Measurements from ENCODE around the gene KRTAP10-8. TPM values are rescaled to one million over a fixed set of nuclear protein-coding genes. Genes with fewer than 3 reads are reported as not detected.
"Not testable (repeated sequence)": the region's sequence is repeated elsewhere in the genome, so short reads cannot be mapped to it uniquely, and the experiment has no call there.

KRTAP10-8 gene
- total RNA-seq, 1 donor from 2014 or later, result not detected

DNA sequence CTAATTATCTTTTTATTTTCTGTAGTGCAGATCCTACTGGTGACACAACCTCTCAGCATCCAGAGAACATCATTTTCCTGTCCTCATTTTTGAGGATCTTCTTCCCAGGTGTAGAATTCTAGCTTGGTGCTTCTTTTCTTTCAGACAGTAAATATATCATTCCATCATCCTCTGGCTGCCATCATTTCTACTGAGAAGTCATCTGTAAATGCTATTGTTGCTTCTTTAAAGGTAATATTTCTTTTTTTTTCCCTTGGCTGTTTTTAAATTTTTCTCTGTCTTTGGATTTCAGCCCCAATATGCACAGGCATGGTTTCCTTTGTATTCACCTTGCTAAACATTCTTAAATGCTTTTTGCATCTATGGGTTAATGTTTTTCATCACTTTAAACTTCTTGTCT, 11.7 kb downstream of the KRTAP10-8 start:
- H3K9me3 Mint-ChIP-seq (ENCODE audit: unreplicated experiment), result no peaks in the 10 kb centered on the region
- no peak overlapping the region for H3K4me3 Mint-ChIP-seq (ENCODE audit: unreplicated experiment)
- H3K27me3 Mint-ChIP-seq (ENCODE audit: unreplicated experiment), result peaks cover 7% of the 10 kb centered on the region
- no peak for DNase-seq (ENCODE audit: low spot score)
- H3K36me3 Mint-ChIP-seq (ENCODE audit: low read depth, unreplicated experiment), result peaks cover 7% of the 10 kb centered on the region
- TF ChIP-seq, protein P1, sequence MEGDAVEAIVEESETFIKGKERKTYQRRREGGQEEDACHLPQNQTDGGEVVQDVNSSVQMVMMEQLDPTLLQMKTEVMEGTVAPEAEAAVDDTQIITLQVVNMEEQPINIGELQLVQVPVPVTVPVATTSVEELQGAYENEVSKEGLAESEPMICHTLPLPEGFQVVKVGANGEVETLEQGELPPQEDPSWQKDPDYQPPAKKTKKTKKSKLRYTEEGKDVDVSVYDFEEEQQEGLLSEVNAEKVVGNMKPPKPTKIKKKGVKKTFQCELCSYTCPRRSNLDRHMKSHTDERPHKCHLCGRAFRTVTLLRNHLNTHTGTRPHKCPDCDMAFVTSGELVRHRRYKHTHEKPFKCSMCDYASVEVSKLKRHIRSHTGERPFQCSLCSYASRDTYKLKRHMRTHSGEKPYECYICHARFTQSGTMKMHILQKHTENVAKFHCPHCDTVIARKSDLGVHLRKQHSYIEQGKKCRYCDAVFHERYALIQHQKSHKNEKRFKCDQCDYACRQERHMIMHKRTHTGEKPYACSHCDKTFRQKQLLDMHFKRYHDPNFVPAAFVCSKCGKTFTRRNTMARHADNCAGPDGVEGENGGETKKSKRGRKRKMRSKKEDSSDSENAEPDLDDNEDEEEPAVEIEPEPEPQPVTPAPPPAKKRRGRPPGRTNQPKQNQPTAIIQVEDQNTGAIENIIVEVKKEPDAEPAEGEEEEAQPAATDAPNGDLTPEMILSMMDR (IDR thresholded peaks at IDR 0.05; ENCODE audit: unreplicated experiment), result no peak
- H3K27ac Mint-ChIP-seq (ENCODE audit: unreplicated experiment), result no peak overlapping the region
- H3K4me1 Mint-ChIP-seq (ENCODE audit: unreplicated experiment), result peaks cover 3% of the 10 kb centered on the region

DNA sequence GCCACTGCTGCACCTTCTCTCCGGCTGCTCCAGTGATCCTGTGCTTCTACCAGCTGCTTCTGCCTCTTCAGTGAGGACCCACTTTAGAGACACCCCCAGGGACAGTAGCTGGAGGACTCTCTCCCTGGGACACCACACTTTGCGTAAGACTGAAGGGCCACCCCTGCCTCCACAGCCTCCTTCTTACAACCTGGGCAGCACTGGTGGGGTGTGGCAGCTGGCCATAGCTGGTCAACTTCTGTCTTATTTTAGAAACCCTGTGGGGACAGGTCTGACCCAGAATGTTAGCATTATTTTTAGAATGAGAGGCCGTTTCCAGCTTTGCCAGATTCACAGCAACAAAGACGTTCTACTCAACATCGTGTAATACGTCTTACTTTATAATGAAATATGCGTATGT, 13.9 kb downstream of the KRTAP10-8 start:
- Mint-ChIP-seq H3K9me3 (ENCODE audit: unreplicated experiment) (no peaks in the 10 kb centered on the region), H3K27me3 (ENCODE audit: unreplicated experiment) (peaks cover 7% of the 10 kb centered on the region), H3K4me3 (ENCODE audit: unreplicated experiment) (no peak overlapping the region), H3K4me1 (ENCODE audit: unreplicated experiment) (peaks cover 2% of the 10 kb centered on the region), H3K27ac (ENCODE audit: unreplicated experiment) (no peak overlapping the region), H3K36me3 (ENCODE audit: low read depth, unreplicated experiment) (peaks cover 7% of the 10 kb centered on the region)
- TF ChIP-seq, protein P1 (IDR thresholded peaks at IDR 0.05; ENCODE audit: unreplicated experiment), result no peak
- no peak for DNase-seq (ENCODE audit: low spot score)

DNA sequence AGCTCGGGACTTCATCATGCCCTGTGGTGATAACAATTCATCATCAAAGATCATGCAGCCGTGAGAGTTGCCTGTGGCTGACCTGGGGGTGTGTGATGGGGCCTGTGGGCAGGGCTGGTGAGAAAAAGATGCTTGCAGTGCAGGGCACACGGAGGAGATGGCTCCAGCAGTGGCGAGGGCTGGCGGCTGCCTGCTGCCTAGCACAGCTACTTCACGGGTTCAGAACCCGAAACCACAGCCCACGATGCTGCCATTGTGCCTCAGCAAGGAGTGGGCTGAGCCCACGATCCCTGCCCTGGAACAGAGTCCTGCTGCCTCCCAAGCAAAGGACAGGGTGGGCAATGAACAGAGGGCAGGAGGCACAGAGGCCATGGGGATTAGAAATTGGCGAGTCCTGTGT, 14.4 kb downstream of the KRTAP10-8 start:
- Mint-ChIP-seq H3K4me3 (ENCODE audit: unreplicated experiment) (no peak overlapping the region), H3K36me3 (ENCODE audit: low read depth, unreplicated experiment) (peaks cover 7% of the 10 kb centered on the region), H3K9me3 (ENCODE audit: unreplicated experiment) (no peaks in the 10 kb centered on the region), H3K27me3 (ENCODE audit: unreplicated experiment) (peaks cover 7% of the 10 kb centered on the region), H3K4me1 (ENCODE audit: unreplicated experiment) (peaks cover 2% of the 10 kb centered on the region), H3K27ac (ENCODE audit: unreplicated experiment) (no peak overlapping the region)
- TF ChIP-seq, protein P1 (IDR thresholded peaks at IDR 0.05; ENCODE audit: unreplicated experiment), result no peak
- DNase-seq (ENCODE audit: low spot score), result no peak

DNA sequence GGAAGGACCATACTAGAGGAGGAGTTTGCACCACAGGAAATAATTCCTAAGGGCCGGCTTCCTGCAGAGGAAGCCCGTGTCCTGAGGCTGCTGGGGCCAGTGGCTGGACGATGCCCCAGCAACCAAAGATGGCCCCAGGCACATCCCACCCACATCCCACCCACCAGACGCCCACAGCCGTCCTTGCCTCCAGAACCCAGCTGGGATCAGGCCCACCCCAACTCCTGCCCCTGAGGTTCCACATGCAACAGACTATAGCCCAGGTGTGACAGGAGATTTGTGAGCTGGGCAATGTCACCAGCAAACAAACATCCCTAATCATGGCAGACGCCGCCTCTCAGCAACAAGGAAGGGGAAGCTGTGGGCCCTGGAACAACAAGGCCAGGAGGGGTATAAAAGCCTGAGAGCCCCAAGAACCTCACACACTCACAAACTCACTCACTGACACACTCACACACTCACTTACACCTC, 14.8 kb downstream of the KRTAP10-8 start, which contains the start of gene KRTAP10-9:
Gene KRTAP10-9, plus strand, starts transcription at position 421 of the 471 bp plus-strand sequence. CDS start 79 bp downstream, outside the sequence.
- Mint-ChIP-seq H3K27me3 (ENCODE audit: unreplicated experiment) (peaks cover 7% of the 10 kb centered on the region), H3K9me3 (ENCODE audit: unreplicated experiment) (peaks cover 2% of the 10 kb centered on the region), H3K4me1 (ENCODE audit: unreplicated experiment) (peaks cover 2% of the 10 kb centered on the region), H3K4me3 (ENCODE audit: unreplicated experiment) (no peak within 1 kb of the TSS), H3K27ac (ENCODE audit: unreplicated experiment) (no peak within 1 kb of the TSS), H3K36me3 (ENCODE audit: low read depth, unreplicated experiment) (peaks cover 9% of the 10 kb centered on the region)
- no peak for DNase-seq (ENCODE audit: low spot score)
- TF ChIP-seq, protein P1 (IDR thresholded peaks at IDR 0.05; ENCODE audit: unreplicated experiment), result no peak

DNA sequence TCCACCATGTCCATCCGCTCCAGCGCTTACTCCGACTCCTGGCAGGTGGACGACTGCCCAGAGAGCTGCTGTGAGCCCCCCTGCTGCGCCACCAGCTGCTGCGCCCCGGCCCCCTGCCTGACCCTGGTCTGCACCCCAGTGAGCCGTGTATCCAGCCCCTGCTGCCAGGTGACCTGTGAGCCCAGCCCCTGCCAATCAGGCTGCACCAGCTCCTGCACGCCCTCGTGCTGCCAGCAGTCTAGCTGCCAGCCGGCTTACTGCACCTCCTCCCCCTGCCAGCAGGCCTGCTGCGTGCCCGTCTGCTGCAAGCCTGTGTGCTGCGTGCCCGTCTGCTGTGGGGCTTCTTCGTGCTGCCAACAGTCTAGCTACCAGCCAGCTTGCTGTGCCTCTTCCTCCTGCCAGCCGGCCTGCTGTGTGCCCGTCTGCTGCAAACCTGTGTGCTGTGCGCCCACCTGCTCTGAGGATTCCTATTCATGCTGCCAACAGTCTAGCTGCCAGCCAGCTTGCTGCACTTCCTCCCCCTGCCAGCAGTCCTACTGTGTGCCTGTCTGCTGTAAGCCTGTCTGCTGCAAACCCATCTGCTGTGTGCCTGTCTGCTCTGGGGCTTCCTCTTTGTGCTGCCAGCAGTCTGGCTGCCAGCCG, 15.4 kb downstream of the KRTAP10-8 start:
- not testable (repeated sequence) for DNase-seq (ENCODE audit: low spot score); H3K4me1 Mint-ChIP-seq (ENCODE audit: unreplicated experiment); H3K27ac Mint-ChIP-seq (ENCODE audit: unreplicated experiment); H3K4me3 Mint-ChIP-seq (ENCODE audit: unreplicated experiment); H3K27me3 Mint-ChIP-seq (ENCODE audit: unreplicated experiment); H3K9me3 Mint-ChIP-seq (ENCODE audit: unreplicated experiment)
- peaks cover 15% of the 10 kb centered on the region for H3K36me3 Mint-ChIP-seq (ENCODE audit: low read depth, unreplicated experiment)

DNA sequence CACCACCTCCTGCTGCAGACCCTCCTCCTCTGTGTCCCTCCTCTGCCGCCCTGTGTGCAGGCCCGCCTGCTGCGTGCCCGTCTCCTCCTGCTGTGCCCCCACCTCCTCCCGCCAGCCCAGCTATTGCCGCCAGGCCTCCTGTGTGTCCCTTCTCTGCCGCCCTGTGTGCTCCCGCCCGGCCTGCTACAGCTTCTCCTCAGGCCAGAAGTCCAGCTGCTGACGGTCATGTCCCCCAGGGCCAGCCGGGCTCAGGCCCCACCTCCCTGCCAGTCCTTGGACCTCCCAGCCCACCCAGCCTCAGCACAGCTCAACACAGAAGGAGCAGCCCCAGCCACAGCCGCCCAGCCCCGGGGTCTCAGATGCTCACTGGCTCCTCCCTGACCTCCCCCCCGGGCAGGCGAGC, 16.0 kb downstream of the KRTAP10-8 start:
- H3K27ac Mint-ChIP-seq (ENCODE audit: unreplicated experiment); DNase-seq (ENCODE audit: low spot score); H3K4me1 Mint-ChIP-seq (ENCODE audit: unreplicated experiment); H3K27me3 Mint-ChIP-seq (ENCODE audit: unreplicated experiment); H3K9me3 Mint-ChIP-seq (ENCODE audit: unreplicated experiment); H3K4me3 Mint-ChIP-seq (ENCODE audit: unreplicated experiment): not testable (repeated sequence)
- peaks cover 15% of the 10 kb centered on the region for H3K36me3 Mint-ChIP-seq (ENCODE audit: low read depth, unreplicated experiment)
